Ectodermal cell (in vitro differentiated cells): ENCODE measurements around the gene SLC23A3. TPM values are rescaled to one million over a fixed set of nuclear protein-coding genes. Genes with fewer than 3 reads are reported as not detected.
A peak's percentile ranks its signal among the peaks of the same experiment; 100 is the strongest.

ENCODE experiments used
- H3K27ac ChIP-seq: 2 replicates; pipeline ENCODE4 v1.7.0; 2013; ENCODE audit warnings: mild to moderate bottlenecking, low read depth, low read length; ENCODE audit not compliant: insufficient read depth, poor library complexity, severe bottlenecking
- H3K27me3 ChIP-seq: 2 replicates; pipeline ENCODE4 v1.7.0; 2013; ENCODE audit warnings: mild to moderate bottlenecking, low read length; ENCODE audit not compliant: insufficient read depth, control insufficient read depth, poor library complexity, severe bottlenecking
- H3K36me3 ChIP-seq: one replicate; pipeline ENCODE4 v1.7.0; 2013; ENCODE audit warnings: low read length; ENCODE audit not compliant: control insufficient read depth, insufficient read depth
- H3K4me1 ChIP-seq: one replicate; pipeline ENCODE4 v1.7.0; 2013; ENCODE audit warnings: low read length; ENCODE audit not compliant: control insufficient read depth, insufficient read depth
- H3K4me3 ChIP-seq: 2 replicates; pipeline ENCODE4 v1.7.0; 2013; ENCODE audit warnings: low read depth, low read length, control low read depth; ENCODE audit not compliant: insufficient read depth
- H3K9me3 ChIP-seq: 2 replicates; pipeline ENCODE4 v1.7.0; 2013; ENCODE audit warnings: mild to moderate bottlenecking, low read length, moderate library complexity; ENCODE audit not compliant: control insufficient read depth
- WGBS, 2 experiments: methylation state at CpG; one replicate each; pipeline ENCODE4 v1.1.7; 2013; ENCODE audit warnings: missing lambda C conversion rate in 2 of 2; 5-methylcytosine and 5-hydroxymethylcytosine counted together
- polyA plus RNA-seq, 4 experiments: library from polyadenylated mRNA; stranded (reverse); fragments of 50-300 nt; gene quantifications; one replicate each; pipeline ENCODE4 v1.2.3, GENCODE V29; 2013

Gene SLC23A3, protein sequence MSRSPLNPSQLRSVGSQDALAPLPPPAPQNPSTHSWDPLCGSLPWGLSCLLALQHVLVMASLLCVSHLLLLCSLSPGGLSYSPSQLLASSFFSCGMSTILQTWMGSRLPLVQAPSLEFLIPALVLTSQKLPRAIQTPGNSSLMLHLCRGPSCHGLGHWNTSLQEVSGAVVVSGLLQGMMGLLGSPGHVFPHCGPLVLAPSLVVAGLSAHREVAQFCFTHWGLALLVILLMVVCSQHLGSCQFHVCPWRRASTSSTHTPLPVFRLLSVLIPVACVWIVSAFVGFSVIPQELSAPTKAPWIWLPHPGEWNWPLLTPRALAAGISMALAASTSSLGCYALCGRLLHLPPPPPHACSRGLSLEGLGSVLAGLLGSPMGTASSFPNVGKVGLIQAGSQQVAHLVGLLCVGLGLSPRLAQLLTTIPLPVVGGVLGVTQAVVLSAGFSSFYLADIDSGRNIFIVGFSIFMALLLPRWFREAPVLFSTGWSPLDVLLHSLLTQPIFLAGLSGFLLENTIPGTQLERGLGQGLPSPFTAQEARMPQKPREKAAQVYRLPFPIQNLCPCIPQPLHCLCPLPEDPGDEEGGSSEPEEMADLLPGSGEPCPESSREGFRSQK
- polyA plus RNA-seq (2013, experiment 1 of 4) = 0.41 TPM
- 0.50 TPM for polyA plus RNA-seq (2013, experiment 2 of 4)
- 0.11 TPM for polyA plus RNA-seq (2013, experiment 3 of 4)
- 0.12 TPM for polyA plus RNA-seq (2013, experiment 4 of 4)

DNA sequence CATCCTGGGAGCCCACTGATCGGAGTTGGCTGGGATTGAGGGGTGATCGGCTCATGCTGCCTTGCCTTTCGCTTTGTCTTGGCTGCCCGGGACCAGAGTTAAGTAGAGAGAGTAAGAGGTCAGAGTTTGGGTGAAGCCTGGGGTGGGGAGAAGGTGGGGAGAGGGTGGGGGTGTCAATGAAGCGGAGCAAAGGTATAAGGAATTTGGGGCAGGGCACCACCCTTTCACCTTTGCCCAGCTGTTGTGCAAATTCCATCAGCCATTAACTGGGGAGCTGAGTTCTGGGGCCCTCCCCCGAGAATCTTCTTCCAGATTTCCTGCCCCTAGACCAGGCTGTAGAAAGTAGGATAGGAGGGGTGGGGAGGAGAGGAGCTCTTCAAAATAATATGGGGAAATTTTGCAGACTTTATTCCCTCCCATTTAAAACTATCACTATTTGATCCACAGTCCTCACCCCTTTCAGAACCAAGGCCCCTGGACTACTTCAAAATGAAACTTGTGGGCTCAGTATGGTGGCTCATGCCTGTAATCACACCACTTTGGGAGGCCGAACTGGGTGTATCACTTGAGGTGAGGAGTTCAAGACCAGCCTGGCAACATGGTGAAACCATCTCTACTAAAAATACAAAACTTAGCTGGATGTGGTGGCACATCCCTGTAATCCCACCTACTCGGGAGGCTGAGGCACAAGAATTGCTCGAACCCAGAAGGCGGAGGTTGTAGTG, at the start of gene SLC23A3:
TSS of gene SLC23A3 (minus strand) at position 100 of the 725 bp plus-strand sequence. CDS start at position 55, 45 bp downstream.
- 89 to 90% methylated on average over 10 of the region's 10 CpGs for WGBS, 2 experiments
- Histone ChIP-seq H3K27ac (no peak within 1 kb of the TSS), H3K4me3 (no peak within 1 kb of the TSS), H3K9me3 (no peaks in the 10 kb centered on the region), H3K36me3 (no peaks in the 10 kb centered on the region), H3K4me1 (no peaks in the 10 kb centered on the region), H3K27me3 (no peaks in the 10 kb centered on the region)

DNA sequence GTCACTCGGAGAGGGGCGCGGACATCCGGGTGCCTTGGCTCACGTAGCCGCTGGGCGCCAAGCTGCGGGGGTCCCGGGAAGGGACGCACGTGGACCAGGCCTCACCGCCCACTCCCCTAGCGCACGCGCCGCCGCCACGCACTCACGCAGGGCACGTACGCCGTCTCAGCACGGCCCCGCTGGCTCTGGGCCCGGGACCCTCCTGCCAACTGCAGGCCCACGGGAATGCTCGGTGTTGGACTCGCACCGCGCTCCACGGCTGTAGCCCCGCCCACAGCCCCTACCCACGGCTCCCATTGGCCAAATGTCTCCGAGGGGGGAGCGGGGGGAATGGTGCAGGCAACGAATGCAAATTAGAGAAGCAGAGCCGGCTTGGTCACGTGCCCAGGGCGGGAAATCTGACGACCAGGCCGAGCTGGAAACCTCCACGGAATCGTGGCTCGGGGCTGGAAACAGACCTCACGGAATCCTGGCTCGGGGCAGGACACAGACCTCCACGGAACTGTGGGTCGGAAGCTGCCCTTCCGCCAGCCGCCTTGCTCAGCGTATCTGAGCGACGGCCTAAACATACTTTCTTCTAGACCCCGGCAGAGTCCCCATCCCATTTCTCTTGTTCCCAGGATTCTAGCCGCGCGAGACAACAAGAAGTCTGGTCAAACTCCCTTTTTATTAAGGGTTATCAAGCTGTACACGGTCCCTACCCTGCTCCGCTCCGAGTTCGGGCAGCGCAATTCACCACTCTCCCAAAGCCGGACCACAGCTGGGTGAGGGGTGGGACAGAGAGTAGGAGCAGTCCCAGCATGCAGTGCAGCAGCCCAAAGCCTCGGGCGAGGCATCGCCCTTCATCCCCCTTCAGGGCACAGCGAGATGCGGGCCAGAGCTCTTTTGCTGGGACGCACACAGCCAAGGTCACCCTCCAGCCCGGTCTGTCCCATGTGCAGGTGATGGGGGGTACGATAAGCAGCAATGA, 49.2 kb upstream of the SLC23A3 start, which contains the start of gene ABCB6:
TSS of gene ABCB6 (minus strand) at position 227 of the 970 bp plus-strand sequence. CDS start 285 bp downstream, outside the sequence.
- Histone ChIP-seq H3K4me3 (peak within 1 kb of the TSS; percentile 42), H3K27ac (peak within 1 kb of the TSS; percentile 9), H3K36me3 (peaks cover 24% of the 10 kb centered on the region), H3K27me3 (no peaks in the 10 kb centered on the region), H3K9me3 (no peaks in the 10 kb centered on the region), H3K4me1 (no peaks in the 10 kb centered on the region)
- 23 to 24% methylated on average over 71 of the region's 71 CpGs for WGBS, 2 experiments

DNA sequence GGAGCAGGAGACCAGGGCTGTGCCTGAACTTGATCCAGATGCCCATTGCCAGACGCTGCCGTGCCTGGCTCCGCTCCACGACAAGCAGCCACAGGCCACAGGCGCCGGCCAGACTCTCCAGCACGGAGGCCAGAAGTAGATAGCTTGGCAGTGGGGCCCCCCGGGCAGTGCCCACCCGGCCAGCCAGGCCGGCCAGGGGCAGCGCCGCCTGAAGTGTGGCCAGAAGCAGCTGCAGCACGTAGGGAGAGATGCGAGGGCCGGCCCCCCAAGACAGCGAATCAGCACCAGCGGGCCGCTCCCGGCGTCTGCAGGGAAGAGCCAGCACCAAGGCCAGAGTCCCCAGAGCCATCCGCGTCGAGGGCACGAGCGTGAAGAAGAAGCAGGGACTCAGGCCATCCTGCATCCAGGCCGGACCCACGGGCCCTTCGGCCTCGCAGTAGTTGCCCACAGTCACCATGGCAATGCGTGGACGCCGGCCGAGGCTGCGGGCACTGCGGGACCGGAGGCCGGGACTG, 48.4 kb upstream of the SLC23A3 start:
- no peaks in the 10 kb centered on the region for H3K9me3 ChIP-seq
- no peaks in the 10 kb centered on the region for H3K27me3 ChIP-seq
- no peaks in the 10 kb centered on the region for H3K4me1 ChIP-seq
- 3% methylated on average over 37 of the region's 37 CpGs for WGBS, 2 experiments
- H3K27ac ChIP-seq = peak overlapping the region; percentile 9
- H3K36me3 ChIP-seq = peaks cover 19% of the 10 kb centered on the region
- H3K4me3 ChIP-seq = peak overlapping the region; percentile 42

DNA sequence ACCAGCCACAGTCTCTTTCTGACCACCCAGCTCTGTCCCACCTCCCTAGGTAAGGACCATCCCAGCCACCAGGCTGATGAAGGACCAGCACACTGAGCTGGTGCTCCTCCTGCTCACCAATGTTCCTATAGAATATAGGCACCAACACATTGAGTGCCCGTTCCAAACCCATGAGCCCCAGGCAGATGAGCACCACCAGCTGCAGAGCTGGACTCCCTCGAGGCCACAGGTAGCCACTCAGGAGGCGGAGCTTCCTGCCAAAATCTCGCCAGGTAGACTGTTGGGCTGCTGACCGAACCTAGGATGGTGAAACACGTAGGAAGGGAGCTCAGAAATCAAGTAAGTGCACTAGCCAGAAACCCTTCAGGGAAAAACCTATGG, 46.7 kb upstream of the SLC23A3 start:
- peaks cover 12% of the 10 kb centered on the region for H3K36me3 ChIP-seq
- 92 to 93% methylated on average over 6 of the region's 6 CpGs for WGBS, 2 experiments
- no peaks in the 10 kb centered on the region for H3K9me3 ChIP-seq
- no peaks in the 10 kb centered on the region for H3K27me3 ChIP-seq
- H3K27ac ChIP-seq = no peak overlapping the region
- no peak overlapping the region for H3K4me3 ChIP-seq
- H3K4me1 ChIP-seq = no peaks in the 10 kb centered on the region

DNA sequence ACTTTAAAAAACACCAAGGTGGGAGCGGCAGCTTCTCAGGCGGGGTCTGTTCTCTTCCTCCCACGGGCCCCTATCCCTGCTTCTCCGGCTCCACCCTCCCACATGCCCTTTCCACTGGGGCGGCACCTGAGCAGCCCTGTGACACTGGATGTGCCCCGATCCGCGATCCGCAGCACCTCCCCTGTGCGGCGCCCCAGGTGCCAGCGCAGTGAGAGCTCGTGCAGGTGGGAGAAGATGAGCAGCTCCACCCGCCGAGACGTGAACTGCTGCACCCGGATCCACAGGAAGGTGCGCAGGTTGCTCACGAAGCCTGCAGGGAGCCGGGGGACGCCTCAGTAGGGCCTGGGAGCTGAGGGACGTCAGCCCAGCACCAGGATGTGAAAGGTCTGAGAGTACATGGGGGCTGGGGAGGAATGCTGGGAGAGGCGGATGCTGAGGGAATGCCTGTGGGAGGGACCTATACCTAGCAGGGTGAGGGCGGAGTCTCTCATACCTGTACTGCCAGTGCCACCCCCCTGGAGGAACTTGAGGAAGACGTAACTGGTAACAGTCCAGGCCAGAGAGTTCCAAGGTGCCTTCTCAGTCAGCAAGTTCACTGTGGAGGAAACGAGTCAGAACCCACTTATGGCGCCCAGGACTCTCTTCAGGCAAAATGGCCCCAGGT, 46.2 kb upstream of the SLC23A3 start:
- Histone ChIP-seq H3K36me3 (peaks cover 8% of the 10 kb centered on the region), H3K27me3 (no peaks in the 10 kb centered on the region), H3K4me1 (no peaks in the 10 kb centered on the region), H3K4me3 (no peak overlapping the region), H3K9me3 (no peaks in the 10 kb centered on the region), H3K27ac (no peak overlapping the region)
- 95% methylated on average over 27 of the region's 27 CpGs for WGBS, 2 experiments

DNA sequence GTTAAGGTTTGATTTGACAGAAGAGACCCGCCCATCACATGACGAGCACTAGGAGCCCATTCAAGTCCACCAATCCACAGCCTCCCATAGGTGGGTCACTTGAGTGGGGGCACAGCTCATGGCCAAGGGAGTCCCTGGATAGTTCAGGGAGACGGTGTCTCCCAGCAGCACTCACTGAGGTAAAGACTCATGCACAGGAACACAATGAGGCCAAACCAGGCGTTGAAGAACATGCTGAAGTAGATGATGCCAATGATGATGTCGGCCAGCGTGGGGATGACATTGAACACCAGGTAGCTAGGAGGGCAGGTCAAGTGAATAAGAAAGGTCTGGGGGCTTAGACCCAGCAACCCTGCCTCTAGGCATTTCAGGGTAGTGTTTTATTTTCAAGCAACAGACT, 45.0 kb upstream of the SLC23A3 start:
- H3K27me3 ChIP-seq = no peaks in the 10 kb centered on the region
- H3K4me3 ChIP-seq = no peak overlapping the region
- no peak overlapping the region for H3K27ac ChIP-seq
- H3K36me3 ChIP-seq = peaks cover 2% of the 10 kb centered on the region
- no peaks in the 10 kb centered on the region for H3K9me3 ChIP-seq
- WGBS, 2 experiments = 95 to 97% methylated on average over 6 of the region's 6 CpGs
- no peaks in the 10 kb centered on the region for H3K4me1 ChIP-seq

DNA sequence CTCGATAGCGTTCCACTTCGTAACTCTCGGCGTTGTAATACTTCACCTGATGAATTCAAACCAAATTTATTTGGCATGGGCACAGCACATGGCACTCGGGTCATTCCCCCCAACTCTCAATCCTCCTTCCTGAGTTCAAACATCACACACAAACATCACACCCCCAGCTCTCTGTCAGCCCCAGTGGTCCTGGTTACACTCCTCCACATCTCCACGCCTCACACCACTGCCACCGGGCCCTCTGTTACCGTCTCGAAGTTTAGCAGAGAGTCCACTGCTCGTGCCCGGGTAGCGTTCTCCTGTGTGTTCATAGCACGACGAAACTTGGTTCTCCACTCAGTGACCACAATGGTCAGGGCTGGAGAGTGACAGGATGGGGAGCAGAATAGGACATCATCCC, 44.3 kb upstream of the SLC23A3 start:
- no peak overlapping the region for H3K27ac ChIP-seq
- no peaks in the 10 kb centered on the region for H3K36me3 ChIP-seq
- WGBS, 2 experiments = 96 to 97% methylated on average over 15 of the region's 15 CpGs
- no peaks in the 10 kb centered on the region for H3K9me3 ChIP-seq
- H3K27me3 ChIP-seq = no peaks in the 10 kb centered on the region
- H3K4me1 ChIP-seq = no peaks in the 10 kb centered on the region
- no peak overlapping the region for H3K4me3 ChIP-seq

DNA sequence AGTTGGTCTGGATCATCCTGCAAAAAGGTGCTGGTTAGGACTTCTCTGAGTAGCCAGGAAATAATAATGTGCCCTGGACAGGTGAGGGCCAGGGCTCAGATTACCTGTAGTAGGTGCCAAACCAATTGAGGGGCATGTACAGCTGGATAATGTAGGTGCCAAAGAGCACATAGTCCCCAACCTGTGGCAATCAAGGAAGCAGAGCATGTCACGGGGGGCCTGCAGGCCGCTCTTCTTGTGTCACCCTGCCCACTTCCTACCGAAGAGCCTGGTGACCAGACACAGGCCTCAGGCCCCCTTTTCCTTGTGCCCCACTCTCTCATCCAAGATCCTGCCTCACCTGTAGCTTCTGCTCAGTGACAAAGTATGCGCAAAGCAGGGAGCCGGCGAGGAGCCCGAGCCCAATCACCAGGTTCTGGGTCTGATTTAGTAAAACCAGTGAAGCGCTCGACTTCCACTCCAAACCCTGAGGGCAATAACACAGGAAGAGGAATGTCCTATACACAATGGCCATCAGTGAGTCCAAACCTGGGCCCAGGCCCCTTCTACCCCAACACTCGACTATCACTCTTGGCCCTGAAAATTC, 43.8 kb upstream of the SLC23A3 start:
- WGBS, 2 experiments = 94 to 96% methylated on average over 10 of the region's 10 CpGs
- Histone ChIP-seq H3K4me1 (no peaks in the 10 kb centered on the region), H3K27ac (no peak overlapping the region), H3K4me3 (no peak overlapping the region), H3K9me3 (no peaks in the 10 kb centered on the region), H3K36me3 (peaks cover 1% of the 10 kb centered on the region), H3K27me3 (no peaks in the 10 kb centered on the region)
